Astrocyte of the cerebellum (primary cell): Measurements from ENCODE around the gene HHIPL2.

Source experiments
- DNase-seq: peaks from one replicate; pipeline ENCODE4 v3.0.0-alpha.2; 2011; ENCODE audit warnings: low read depth
- H3K4me3 ChIP-seq: 2 replicates; pipeline ENCODE4 v1.5.1; 2011; ENCODE audit warnings: mild to moderate bottlenecking, low read depth, low read length, moderate library complexity
- in situ Hi-C: cut with HindIII; loops from 2 replicates; pipeline ENCODE4 v1.10.0; 2017; ENCODE audit warnings: low sequenced_read_pairs
- TF ChIP-seq, protein P1 (sequence below): IDR thresholded peaks from 2 replicates; pipeline ENCODE4 v1.5.1; 2012; ENCODE audit warnings: low read length, low read depth, moderate library complexity, mild to moderate bottlenecking; ENCODE audit errors: missing control alignments

Gene HHIPL2

GRCh38 chr1:222530852-222531251 is 17.1 kb downstream of the HHIPL2 start:
- DNase-seq: no peak
- in situ Hi-C loops: no loop called here
- TF ChIP-seq, protein P1, sequence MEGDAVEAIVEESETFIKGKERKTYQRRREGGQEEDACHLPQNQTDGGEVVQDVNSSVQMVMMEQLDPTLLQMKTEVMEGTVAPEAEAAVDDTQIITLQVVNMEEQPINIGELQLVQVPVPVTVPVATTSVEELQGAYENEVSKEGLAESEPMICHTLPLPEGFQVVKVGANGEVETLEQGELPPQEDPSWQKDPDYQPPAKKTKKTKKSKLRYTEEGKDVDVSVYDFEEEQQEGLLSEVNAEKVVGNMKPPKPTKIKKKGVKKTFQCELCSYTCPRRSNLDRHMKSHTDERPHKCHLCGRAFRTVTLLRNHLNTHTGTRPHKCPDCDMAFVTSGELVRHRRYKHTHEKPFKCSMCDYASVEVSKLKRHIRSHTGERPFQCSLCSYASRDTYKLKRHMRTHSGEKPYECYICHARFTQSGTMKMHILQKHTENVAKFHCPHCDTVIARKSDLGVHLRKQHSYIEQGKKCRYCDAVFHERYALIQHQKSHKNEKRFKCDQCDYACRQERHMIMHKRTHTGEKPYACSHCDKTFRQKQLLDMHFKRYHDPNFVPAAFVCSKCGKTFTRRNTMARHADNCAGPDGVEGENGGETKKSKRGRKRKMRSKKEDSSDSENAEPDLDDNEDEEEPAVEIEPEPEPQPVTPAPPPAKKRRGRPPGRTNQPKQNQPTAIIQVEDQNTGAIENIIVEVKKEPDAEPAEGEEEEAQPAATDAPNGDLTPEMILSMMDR: no peak
- H3K4me3 ChIP-seq: no peak overlapping the region

- no peak overlapping the region for H3K4me3 ChIP-seq
- in situ Hi-C loops: no loop called here
- DNase-seq: no peak
- TF ChIP-seq, protein P1: no peak
These were observed 18.0 kb downstream of the HHIPL2 start for GRCh38 chr1:222529916-222530315.

GRCh38 chr1:222529181-222529580 is 18.7 kb downstream of the HHIPL2 start:
- no peak overlapping the region for H3K4me3 ChIP-seq
- TF ChIP-seq, protein P1: no peak
- in situ Hi-C loops: no loop called here
- DNase-seq: no peak

GRCh38 chr1:222525951-222526350 is 22.0 kb downstream of the HHIPL2 start:
- TF ChIP-seq, protein P1: no peak
- no peak overlapping the region for H3K4me3 ChIP-seq
- in situ Hi-C loops: no loop called here
- no peak for DNase-seq

- no peak overlapping the region for H3K4me3 ChIP-seq
- no peak for DNase-seq
- TF ChIP-seq, protein P1: no peak
- in situ Hi-C loops: no loop called here
These were observed 24.1 kb downstream of the HHIPL2 start for GRCh38 chr1:222523852-222524251.

GRCh38 chr1:222522105-222522915 is 25.6 kb downstream of the HHIPL2 start:
- TF ChIP-seq, protein P1: no peak
- H3K4me3 ChIP-seq: no peak overlapping the region
- in situ Hi-C loops: no loop called here
- DNase-seq: no peak
